K562 (cell line): ENCODE measurements around the gene MICOS13. TPM values are rescaled to one million over a fixed set of nuclear protein-coding genes. Genes with fewer than 3 reads are reported as not detected.

Source experiments
- ATAC-seq: fragments of 200-7000 bp; cut with Tn5 transposase; 3 replicates; pipeline ENCODE4 v1.9.1; 2020; ENCODE audit warnings: moderate library complexity
- BruUV-seq: library from RNA; stranded (reverse); fragments of 400-500 nt; replicated peaks from 2 replicates; lab custom pipeline; 2021; lab: Mats Ljungman, UMichigan
- CTCF ChIA-PET: fragments of 300-600 bp; formaldehyde crosslinking; extraction: SDS; loops from one replicate; lab custom pipeline; 2021; ENCODE audit warnings: low intra/inter-chr PET ratio; lab: Yijun Ruan, JAX
- POLR2A ChIA-PET: fragments of 300-600, 350-650 bp; sonication (Branson Sonifier 250); formaldehyde crosslinking; extraction: SDS; loops from one replicate; lab custom pipeline; 2021; ENCODE audit warnings: antibody characterized with exemption, inconsistent platforms; lab: Yijun Ruan, JAX
- DNase-seq, 4 experiments: peaks; one replicate each; pipeline versions ENCODE4 v3.0.0 to v3.0.0-alpha.2; 2011 to 2018; ENCODE audit warnings: low spot score in 3 of 4, mixed read lengths in 3 of 4; ENCODE audit errors: extremely low read depth in 1 of 4
- FAIRE-seq: peaks from 2 replicates; lab custom pipeline; 2011; peaks lifted over from hg19 to GRCh38; lab: Jason Lieb, UNC
- H2AFZ ChIP-seq: 2 replicates; pipeline ENCODE4 v1.6.0; 2011; ENCODE audit warnings: low read depth, low read length, control low read depth, inconsistent platforms
- H3K27ac ChIP-seq: fragments of 200-600 bp; 3 replicates; pipeline ENCODE4 v1.8.0; 2011; ENCODE audit warnings: low read depth, mild to moderate bottlenecking, control low read depth, inconsistent platforms, low read length, moderate library complexity, mixed read lengths; ENCODE audit errors: extremely low read depth
- H3K27me3 ChIP-seq, 2 experiments: fragments of 300-600 bp in 1 of 2; 2 replicates in 1 of 2; 3 replicates in 1 of 2; pipeline versions ENCODE4 v1.6.0 to v1.8.0; 2011; ENCODE audit warnings: inconsistent platforms in 2 of 2, low read length in 2 of 2, mild to moderate bottlenecking in 1 of 2, mixed read lengths in 1 of 2, moderate library complexity in 1 of 2; ENCODE audit not compliant: control insufficient read depth in 2 of 2, insufficient read depth in 2 of 2
- H3K36me3 ChIP-seq: fragments of 300-600 bp; 3 replicates; pipeline ENCODE4 v1.8.0; 2011; ENCODE audit warnings: mild to moderate bottlenecking, low read length, inconsistent platforms; ENCODE audit not compliant: control insufficient read depth, insufficient read depth
- H3K4me1 ChIP-seq, 2 experiments: fragments of 200-600 bp in 1 of 2; replicated peaks in 1 of 2; 2 replicates in 1 of 2; 3 replicates in 1 of 2; pipeline versions ENCODE4 v1.5.1 to v1.8.0; 2011; ENCODE audit warnings: inconsistent platforms in 2 of 2, low read length in 2 of 2, mild to moderate bottlenecking in 1 of 2, mixed read lengths in 1 of 2, moderate library complexity in 1 of 2; ENCODE audit not compliant: control insufficient read depth in 2 of 2, insufficient read depth in 2 of 2
- H3K4me2 ChIP-seq: 2 replicates; pipeline ENCODE4 v1.6.1; 2011; ENCODE audit warnings: low read length, control low read depth, inconsistent platforms, mixed read lengths; ENCODE audit not compliant: insufficient read depth
- H3K4me3 ChIP-seq: fragments of 200-600 bp; sonication (generic), shearing (Covaris generic); 2 replicates; pipeline ENCODE4 v1.5.1; 2016; ENCODE audit warnings: control low read depth, inconsistent platforms
- H3K79me2 ChIP-seq: fragments of 200-600 bp; 3 replicates; pipeline ENCODE4 v1.8.0; 2011; ENCODE audit warnings: low read length, inconsistent platforms; ENCODE audit not compliant: control insufficient read depth, insufficient read depth
- H3K9ac ChIP-seq, 2 experiments: 2 replicates each; pipeline versions ENCODE4 v1.6.0 to v1.6.1; 2011; ENCODE audit warnings: low read depth in 2 of 2, low read length in 2 of 2, control low read depth in 1 of 2, inconsistent platforms in 1 of 2, mild to moderate bottlenecking in 1 of 2, mixed read lengths in 1 of 2; ENCODE audit not compliant: insufficient read depth in 1 of 2
- H3K9me1 ChIP-seq: one replicate; pipeline ENCODE4 v1.6.0; 2011; ENCODE audit warnings: inconsistent platforms, mild to moderate bottlenecking, low read length, moderate library complexity; ENCODE audit not compliant: control insufficient read depth, insufficient read depth
- H3K9me3 ChIP-seq: replicated peaks from 2 replicates; pipeline ENCODE4 v1.5.1; 2011; ENCODE audit warnings: low read depth, low read length, inconsistent platforms; ENCODE audit not compliant: control insufficient read depth, insufficient read depth
- H4K20me1 ChIP-seq: replicated peaks from 2 replicates; pipeline ENCODE4 v1.6.1; 2011; ENCODE audit warnings: low read length, inconsistent platforms, mixed read lengths; ENCODE audit not compliant: control insufficient read depth, insufficient read depth
- EP400 ChIP-seq: fragments of 450-650 bp; IDR thresholded peaks from 2 replicates; pipeline ENCODE4 v1.6.1; 2017; ENCODE audit warnings: antibody characterized with exemption, mild to moderate bottlenecking, moderate library complexity
- ESRRB ChIP-seq: fragments of 250-450 bp; sonication (Bioruptor Pico); IDR thresholded peaks from 2 replicates; pipeline ENCODE4 v1.5.0; 2020; ENCODE audit warnings: mild to moderate bottlenecking, moderate library complexity, borderline replicate concordance
- FOXJ2 ChIP-seq: fragments of 200-800 bp; sonication (Bioruptor generic); IDR thresholded peaks from 2 replicates; pipeline ENCODE4 v1.6.1; 2016; ENCODE audit warnings: missing genetic modification characterization, missing compliant biosample characterization
- MAFG ChIP-seq: fragments of 450-650 bp; conservative IDR thresholded peaks from 2 replicates; pipeline ENCODE4 v1.6.1; 2016; ENCODE audit warnings: missing genetic modification characterization, missing compliant biosample characterization
- MAFK ChIP-seq: IDR thresholded peaks from 2 replicates; pipeline ENCODE4 v1.6.1; 2011; ENCODE audit warnings: low read length, improper control_type of control experiment
- MXI1 ChIP-seq: IDR thresholded peaks from 2 replicates; pipeline ENCODE4 v1.6.1; 2011; ENCODE audit warnings: low read depth, mild to moderate bottlenecking, improper control_type of control experiment, low read length
- STAG1 ChIP-seq: sonication (generic); formaldehyde crosslinking; IDR thresholded peaks from 2 replicates; pipeline ENCODE4 v1.5.0; 2020; ENCODE audit warnings: missing genetic modification reagents, borderline replicate concordance
- ZNF140 ChIP-seq: fragments of 250-450 bp; sonication (Bioruptor Pico); IDR thresholded peaks from 2 replicates; pipeline ENCODE4 v1.8.0; 2021; ENCODE audit warnings: moderate library complexity, mild to moderate bottlenecking, inconsistent platforms
- ZNF316 ChIP-seq: fragments of 450-650 bp; IDR thresholded peaks from 2 replicates; pipeline ENCODE4 v1.6.1; 2016
- WGBS: fragments of 100-300 bp; shearing (Covaris generic); methylation state at CpG from one replicate; pipeline ENCODE4 v1.1.6; 2016; ENCODE audit warnings: low coverage, mixed read lengths; ENCODE audit not compliant: insufficient coverage; ENCODE audit errors: missing lambda C conversion rate; 5-methylcytosine and 5-hydroxymethylcytosine counted together
- in situ Hi-C: fragments of 300-500 bp; cut with MboI; formaldehyde crosslinking; loops from 4 replicates; pipeline ENCODE4 v1.15.0; 2018; ENCODE audit warnings: inconsistent platforms, mixed read lengths
- intact Hi-C: fragments of 100-400 bp; cut with micrococcal nuclease; formaldehyde crosslinking; loops from 2 replicates; pipeline ENCODE4 v1.14.2; 2022
- polyA plus RNA-seq, 8 experiments: library from polyadenylated mRNA; depleted of rRNA in 4 of 8; stranded (reverse) in 5 of 8; unstranded in 3 of 8; fragments of >200 nt; fragmentation: Nextera tagmentation in 2 of 8; fragmentation: Illumina TruSeq in 1 of 8; extraction: Ambion mirVana in 2 of 8; extraction: Trizol in 1 of 8; gene quantifications; 2 replicates each; pipeline versions ENCODE4 v1.2.1 to v1.2.3, GENCODE V29; 2011 to 2014; ENCODE audit warnings: inconsistent platforms in 1 of 8, missing spikeins in 1 of 8
- total RNA-seq, 7 experiments: library from RNA; depleted of rRNA in 6 of 7; stranded (reverse); fragments of >200 nt in 6 of 7; fragmentation: Illumina TruSeq in 2 of 7; extraction: Trizol in 2 of 7; gene quantifications; 2 replicates each; pipeline versions ENCODE4 v1.2.1 to v1.2.3, GENCODE V29; 2011 to 2021; ENCODE audit warnings: low replicate concordance in 1 of 7
- TF ChIP-seq, protein P1 (sequence below): sonication (generic); IDR thresholded peaks from 2 replicates; pipeline ENCODE4 v1.6.1; 2016
- TF ChIP-seq, protein P2 (sequence below): fragments of 450-650 bp; IDR thresholded peaks from 2 replicates; pipeline ENCODE4 v1.6.1; 2014; ENCODE audit warnings: low read depth, mild to moderate bottlenecking, moderate library complexity, borderline replicate concordance

The MICOS13 gene
- total and polyA plus RNA-seq, 9 of the 15 experiments (the other 6 are each of a cell fraction or from before 2014, with no cell fraction given), result 15.5 to 220 (median 49.4) TPM

DNA sequence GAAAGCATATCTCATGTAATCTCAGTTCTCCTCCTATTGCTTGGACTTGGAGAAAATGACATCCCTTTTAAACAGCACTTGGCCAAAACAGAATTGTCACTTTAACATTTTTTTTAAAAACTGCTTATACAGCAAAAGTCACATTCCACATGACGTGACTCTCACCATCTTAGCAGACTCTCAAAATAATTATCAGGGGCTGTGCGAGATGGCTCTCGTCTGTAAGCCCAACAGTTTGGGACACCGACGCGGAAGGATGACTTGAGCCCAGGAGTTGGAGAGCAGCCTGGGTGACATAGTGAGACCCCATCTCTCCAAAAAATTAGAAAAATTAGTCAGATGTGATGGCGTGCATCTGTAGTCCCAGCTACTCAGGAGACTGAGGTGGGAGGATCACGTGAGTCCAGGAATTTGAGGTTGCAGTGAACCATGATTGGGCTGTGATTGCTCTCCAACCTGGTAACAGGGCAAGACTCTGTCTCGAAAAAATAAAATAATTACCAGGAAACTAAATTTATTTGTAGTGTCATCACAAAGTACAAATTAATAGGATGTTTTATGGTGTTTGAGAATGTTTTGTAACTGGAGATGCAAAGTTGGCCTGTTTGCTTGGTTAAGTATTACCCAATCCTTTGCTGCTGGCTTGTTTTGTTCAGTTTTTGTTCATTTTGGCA lies 48.6 kb downstream of the MICOS13 start (continued):
- TF ChIP-seq ESRRB, result no peak
- no peak for TF ChIP-seq ZNF140 (CRISPR knock-in tag)
- peak; percentile 86 for TF ChIP-seq MAFK
- peak; percentile 94 for TF ChIP-seq ZNF316
- peak; percentile 83 for TF ChIP-seq MAFG (tag)
- TF ChIP-seq STAG1 (CRISPR knock-in tag), result no peak
- no peak for TF ChIP-seq EP400
- TF ChIP-seq, all 486 proteins: peak for 5

DNA sequence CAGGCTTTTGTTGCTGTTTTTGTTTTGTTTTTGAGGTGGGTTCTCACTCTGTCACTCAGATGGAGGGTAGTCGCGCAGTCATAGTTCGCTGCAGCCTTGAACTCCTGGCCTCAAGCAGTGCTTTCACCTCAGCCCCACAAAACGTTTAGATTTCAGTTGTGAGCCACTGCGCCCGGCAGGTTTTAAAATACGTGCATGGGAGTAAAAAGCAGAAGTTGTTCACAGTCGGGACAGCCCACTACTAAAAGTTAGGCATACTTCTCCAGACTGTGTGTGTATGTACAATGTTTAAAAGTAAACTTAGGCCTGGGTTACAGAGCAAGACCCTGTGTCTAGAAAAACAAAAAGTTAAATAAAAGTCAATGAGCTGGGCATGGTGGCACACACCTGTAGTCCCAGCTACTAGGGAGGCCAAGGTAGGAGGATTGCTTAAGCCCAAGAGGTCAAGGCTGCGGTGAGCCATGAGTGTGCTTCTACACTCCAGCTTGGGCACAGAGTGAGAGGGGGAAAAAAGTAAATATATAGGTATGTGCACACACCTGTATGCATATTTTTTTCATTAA lies 51.3 kb downstream of the MICOS13 start:
- peaks cover 76% of the 10 kb centered on the region; the same call in 1 of the 2 replicates for H4K20me1 ChIP-seq
- ChIA-PET CTCF (no interaction called here), POLR2A (interaction anchor here (0.6 to 0.7 kb wide), 2 partner anchors 21 to 62 kb away, joined by 3 read pairs; no protein-coding TSS in a partner anchor)
- intact Hi-C loops, result loop anchor here (10.0 kb wide), 1 partner anchor 56 kb away; the partner anchor contains the start of genes HSD11B1L and MICOS13
- peaks cover 98% of the 10 kb centered on the region for H3K79me2 ChIP-seq
- H3K9me1 ChIP-seq, result peaks cover 15% of the 10 kb centered on the region
- no TSS peak for BruUV-seq
- in situ Hi-C loops, result no loop called here
- H3K4me1 ChIP-seq, result peaks cover 22 to 43% of the 10 kb centered on the region in 2 experiments
- no peak overlapping the region for H3K4me3 ChIP-seq
- H3K27ac ChIP-seq, result peak overlapping the region; percentile 34; the same call in 2 of the 3 replicates
- 65% methylated on average over 9 of the region's 9 CpGs for WGBS
- DNase-seq (no peak), FAIRE-seq (no peak), ATAC-seq (no peak)
- no peak overlapping the region for H2AFZ ChIP-seq
- no peaks in the 10 kb centered on the region for H3K27me3 ChIP-seq
- H3K9ac ChIP-seq, result no peak overlapping the region
- peaks cover 90% of the 10 kb centered on the region for H3K36me3 ChIP-seq
- no peak overlapping the region for H3K4me2 ChIP-seq
- TF ChIP-seq MXI1 (no peak), FOXJ2 (tag) (no peak)
- TF ChIP-seq, protein P1, sequence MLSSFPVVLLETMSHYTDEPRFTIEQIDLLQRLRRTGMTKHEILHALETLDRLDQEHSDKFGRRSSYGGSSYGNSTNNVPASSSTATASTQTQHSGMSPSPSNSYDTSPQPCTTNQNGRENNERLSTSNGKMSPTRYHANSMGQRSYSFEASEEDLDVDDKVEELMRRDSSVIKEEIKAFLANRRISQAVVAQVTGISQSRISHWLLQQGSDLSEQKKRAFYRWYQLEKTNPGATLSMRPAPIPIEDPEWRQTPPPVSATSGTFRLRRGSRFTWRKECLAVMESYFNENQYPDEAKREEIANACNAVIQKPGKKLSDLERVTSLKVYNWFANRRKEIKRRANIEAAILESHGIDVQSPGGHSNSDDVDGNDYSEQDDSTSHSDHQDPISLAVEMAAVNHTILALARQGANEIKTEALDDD, result 0 out of 2 replicates have a peak, but pooled peaks have one; percentile 37
- TF ChIP-seq, protein P2, sequence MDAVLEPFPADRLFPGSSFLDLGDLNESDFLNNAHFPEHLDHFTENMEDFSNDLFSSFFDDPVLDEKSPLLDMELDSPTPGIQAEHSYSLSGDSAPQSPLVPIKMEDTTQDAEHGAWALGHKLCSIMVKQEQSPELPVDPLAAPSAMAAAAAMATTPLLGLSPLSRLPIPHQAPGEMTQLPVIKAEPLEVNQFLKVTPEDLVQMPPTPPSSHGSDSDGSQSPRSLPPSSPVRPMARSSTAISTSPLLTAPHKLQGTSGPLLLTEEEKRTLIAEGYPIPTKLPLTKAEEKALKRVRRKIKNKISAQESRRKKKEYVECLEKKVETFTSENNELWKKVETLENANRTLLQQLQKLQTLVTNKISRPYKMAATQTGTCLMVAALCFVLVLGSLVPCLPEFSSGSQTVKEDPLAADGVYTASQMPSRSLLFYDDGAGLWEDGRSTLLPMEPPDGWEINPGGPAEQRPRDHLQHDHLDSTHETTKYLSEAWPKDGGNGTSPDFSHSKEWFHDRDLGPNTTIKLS, result no peak
- no peaks in the 10 kb centered on the region for H3K9me3 ChIP-seq
